Kidney (tissue), 14 donors: ENCODE measurements around the gene COL4A2. TPM values are rescaled to one million over a fixed set of nuclear protein-coding genes. Genes with fewer than 3 reads are reported as not detected.

Experiments
- DNase-seq, 5 donors: peaks; one replicate each; pipeline ENCODE4 v3.0.0-alpha.2; 2013 to 2020
- FAIRE-seq: peaks from 2 replicates; lab custom pipeline; 2012; peaks lifted over from hg19 to GRCh38; lab: Jason Lieb, UNC
- H3K27ac ChIP-seq, 2 donors: one replicate each; pipeline ENCODE4 v1.7.0; 2013; ENCODE audit warnings: low read depth in 2 of 2, low read length in 2 of 2, inconsistent platforms in 1 of 2
- H3K27me3 ChIP-seq: one replicate; pipeline ENCODE4 v1.7.1; 2013; ENCODE audit warnings: low read length, inconsistent platforms; ENCODE audit not compliant: control insufficient read depth, insufficient read depth
- H3K36me3 ChIP-seq, 3 donors: one replicate each; pipeline versions ENCODE4 v1.7.0 to v1.7.1; 2013; ENCODE audit warnings: low read length in 3 of 3, control low read depth in 1 of 3, inconsistent platforms in 1 of 3; ENCODE audit not compliant: insufficient read depth in 3 of 3, control insufficient read depth in 2 of 3
- H3K4me1 ChIP-seq, 3 donors: one replicate each; pipeline versions ENCODE4 v1.7.0 to v1.7.1; 2013; ENCODE audit warnings: low read length in 3 of 3, inconsistent platforms in 1 of 3, low read depth in 1 of 3; ENCODE audit not compliant: control insufficient read depth in 2 of 3, insufficient read depth in 2 of 3
- H3K4me3 ChIP-seq, 3 donors: one replicate each; pipeline versions ENCODE4 v1.7.0 to v1.8.1; 2013; ENCODE audit warnings: low read length in 3 of 3, control low read depth in 1 of 3, inconsistent platforms in 1 of 3
- H3K9ac ChIP-seq, 3 donors: one replicate each; pipeline versions ENCODE4 v1.7.0 to v1.7.1; 2013; ENCODE audit warnings: low read length in 3 of 3, control low read depth in 1 of 3, inconsistent platforms in 1 of 3
- H3K9me3 ChIP-seq, 3 donors: one replicate each; pipeline versions ENCODE4 v1.7.0 to v1.7.1; 2013; ENCODE audit warnings: low read length in 3 of 3, control low read depth in 1 of 3, inconsistent platforms in 1 of 3; ENCODE audit not compliant: control insufficient read depth in 2 of 3, insufficient read depth in 1 of 3
- intact Hi-C: fragments of 100-400 bp; cut with DNase I; formaldehyde crosslinking; loops from one replicate; pipeline ENCODE4 v1.11.1; 2022
- polyA plus RNA-seq: library from polyadenylated mRNA; stranded (reverse); fragments of 350-450 nt; fragmentation: Illumina TruSeq; extraction: RNeasy Lipid Tissue Mini Kit (QIAGEN cat#74804); gene quantifications from one replicate; pipeline ENCODE4 v1.2.3, GENCODE V29; 2014; ENCODE audit warnings: low read depth, low replicate concordance; ENCODE audit not compliant: insufficient read depth
- total RNA-seq: library from RNA; stranded (reverse); fragmentation: NEBNext Ultra II Directional; extraction: Animal tissue kit (Norgen Biotek cat#: 25700); gene quantifications from one replicate; pipeline ENCODE4 v1.2.1, GENCODE V29; 2021
- TF ChIP-seq, protein P1 (sequence below): IDR thresholded peaks from 3 replicates; pipeline ENCODE4 v1.5.1; 2012; ENCODE audit warnings: mild to moderate bottlenecking, moderate library complexity, borderline replicate concordance; ENCODE audit not compliant: insufficient read depth; ENCODE audit errors: extremely low read depth
- donor health status: control.
- donor health status: control.
- donor health status: control.
- donor health status: control.
- donor health status: control.
- donor health status: DM: yes; HTN: yes; CAD: no.
- donor health status: Normal renal cell carcinoma (clear cell type).

COL4A2 gene
- total and polyA plus RNA-seq, 2 donors from 2014 or later: 126 to 265 TPM

DNA sequence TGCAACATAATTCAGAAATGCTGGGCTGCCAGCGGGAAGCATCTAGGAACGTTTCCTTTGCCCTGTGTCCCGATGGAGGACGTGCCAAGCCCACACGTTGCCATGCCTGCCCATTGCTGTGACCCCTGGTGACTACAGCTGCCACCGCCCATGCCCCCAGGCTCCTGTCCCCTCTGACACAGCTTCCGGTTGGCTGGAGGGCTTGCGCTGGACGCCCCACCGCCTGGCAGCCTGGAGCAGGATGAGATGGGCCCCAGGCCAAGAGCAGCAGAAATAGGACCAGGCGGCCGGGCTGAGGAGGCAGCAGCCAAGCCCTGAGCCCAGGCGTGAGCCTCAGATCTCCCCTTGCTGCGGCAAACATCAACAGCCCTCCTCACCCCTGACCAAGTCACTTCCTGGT, 125.9 kb downstream of the COL4A2 start:
- Histone ChIP-seq H3K4me1 (peaks cover 0 to 6% (median 6%) of the 10 kb centered on the region in 3 donors), H3K4me3 (no peak overlapping the region), H3K9ac (no peak overlapping the region), H3K27me3 (no peaks in the 10 kb centered on the region), H3K36me3 (peaks cover 12 to 51% (median 16%) of the 10 kb centered on the region in 3 donors), H3K27ac (peak overlapping the region in 1 of 2 donors; percentile 27), H3K9me3 (no peaks in the 10 kb centered on the region)
- intact Hi-C loops: no loop called here
- DNase-seq: peak in 2 of 5 donors; percentile 58 to 89
- no peak for FAIRE-seq
- TF ChIP-seq, protein P1, sequence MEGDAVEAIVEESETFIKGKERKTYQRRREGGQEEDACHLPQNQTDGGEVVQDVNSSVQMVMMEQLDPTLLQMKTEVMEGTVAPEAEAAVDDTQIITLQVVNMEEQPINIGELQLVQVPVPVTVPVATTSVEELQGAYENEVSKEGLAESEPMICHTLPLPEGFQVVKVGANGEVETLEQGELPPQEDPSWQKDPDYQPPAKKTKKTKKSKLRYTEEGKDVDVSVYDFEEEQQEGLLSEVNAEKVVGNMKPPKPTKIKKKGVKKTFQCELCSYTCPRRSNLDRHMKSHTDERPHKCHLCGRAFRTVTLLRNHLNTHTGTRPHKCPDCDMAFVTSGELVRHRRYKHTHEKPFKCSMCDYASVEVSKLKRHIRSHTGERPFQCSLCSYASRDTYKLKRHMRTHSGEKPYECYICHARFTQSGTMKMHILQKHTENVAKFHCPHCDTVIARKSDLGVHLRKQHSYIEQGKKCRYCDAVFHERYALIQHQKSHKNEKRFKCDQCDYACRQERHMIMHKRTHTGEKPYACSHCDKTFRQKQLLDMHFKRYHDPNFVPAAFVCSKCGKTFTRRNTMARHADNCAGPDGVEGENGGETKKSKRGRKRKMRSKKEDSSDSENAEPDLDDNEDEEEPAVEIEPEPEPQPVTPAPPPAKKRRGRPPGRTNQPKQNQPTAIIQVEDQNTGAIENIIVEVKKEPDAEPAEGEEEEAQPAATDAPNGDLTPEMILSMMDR: no peak

DNA sequence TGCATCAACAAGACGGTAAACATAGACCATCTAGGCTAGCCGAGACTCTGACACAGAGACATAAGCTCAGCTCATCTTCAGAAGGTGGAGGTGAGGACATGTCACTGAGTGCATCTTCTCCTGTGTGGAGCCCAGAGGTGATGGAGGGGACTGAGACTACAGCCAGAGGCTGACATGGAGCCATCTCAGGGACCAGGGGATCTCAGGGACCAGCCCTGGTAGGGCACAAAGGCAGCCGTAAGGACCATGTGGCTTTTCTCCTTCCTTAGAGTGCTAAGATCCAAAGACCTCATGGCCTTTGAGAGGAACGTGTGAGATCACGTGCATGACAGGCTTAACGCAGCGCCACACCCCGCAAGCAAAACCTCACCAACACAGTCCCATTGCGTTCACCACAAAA, 127.5 kb downstream of the COL4A2 start:
- FAIRE-seq (no peak), DNase-seq (no peak)
- intact Hi-C loops: no loop called here
- no peaks in the 10 kb centered on the region for H3K27me3 ChIP-seq
- TF ChIP-seq, protein P1: no peak
- no peak overlapping the region for H3K9ac ChIP-seq
- H3K27ac ChIP-seq: no peak overlapping the region
- H3K4me3 ChIP-seq: no peak overlapping the region
- H3K4me1 ChIP-seq: peaks cover 0 to 6% (median 6%) of the 10 kb centered on the region in 3 donors
- H3K9me3 ChIP-seq: no peaks in the 10 kb centered on the region
- H3K36me3 ChIP-seq: peaks cover 12 to 44% (median 18%) of the 10 kb centered on the region in 3 donors

DNA sequence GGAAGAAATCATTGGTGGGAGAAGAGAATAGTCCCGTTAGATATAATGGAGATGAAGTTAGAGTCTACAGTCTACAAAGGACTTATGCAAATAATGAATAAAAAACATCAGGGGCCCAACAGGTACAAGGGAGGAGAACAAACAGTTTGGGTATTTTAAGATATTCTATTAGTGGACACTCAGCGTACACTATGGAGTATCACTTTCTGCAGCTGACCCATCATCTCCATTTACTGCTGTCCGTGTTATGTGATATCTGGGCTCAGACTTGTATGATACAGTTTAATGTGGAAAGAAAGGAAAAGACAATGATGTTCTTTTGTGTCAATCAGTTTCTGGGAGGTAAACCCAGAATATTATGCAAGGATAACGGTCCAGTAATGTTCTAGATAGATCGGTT, 128.2 kb downstream of the COL4A2 start:
- FAIRE-seq: no peak

More for the DNA sequence above, 128.2 kb downstream of the COL4A2 start:
- no peak for DNase-seq
- Histone ChIP-seq H3K4me1 (peaks cover 0 to 6% (median 6%) of the 10 kb centered on the region in 3 donors), H3K27me3 (no peaks in the 10 kb centered on the region), H3K36me3 (peaks cover 10 to 45% (median 22%) of the 10 kb centered on the region in 3 donors), H3K4me3 (no peak overlapping the region), H3K27ac (no peak overlapping the region), H3K9me3 (no peaks in the 10 kb centered on the region), H3K9ac (no peak overlapping the region)
- intact Hi-C loops: no loop called here
- TF ChIP-seq, protein P1: no peak
